ENCODE measurements around the gene ALPG.
"Not testable (repeated sequence)": the region's sequence is repeated elsewhere in the genome, so short reads cannot be mapped to it uniquely, and the experiment has no call there.

GRCh38 chr2:232366461-232366860 lies 40.2 kb upstream of the ALPG start:
- not testable (repeated sequence) for TF ChIP-seq CTCF (conservative IDR thresholded peaks at IDR 0.05; ENCODE audit: low read depth, low read length); USF2 (IDR thresholded peaks at IDR 0.05; ENCODE audit: low read depth, low read length); POLR2A (IDR thresholded peaks at IDR 0.05; ENCODE audit: low read depth, low read length); CEBPB (IDR thresholded peaks at IDR 0.05; ENCODE audit: low read depth, low read length); MXI1 (IDR thresholded peaks at IDR 0.05; ENCODE audit: borderline replicate concordance, low read depth, low read length)
